Fibroblast of skin of back (primary cell): ENCODE results near the gene EPM2A.

Experiments
- DNase-seq: peaks from one replicate; pipeline ENCODE4 v3.0.0-alpha.2; 2013

EPM2A gene

DNA sequence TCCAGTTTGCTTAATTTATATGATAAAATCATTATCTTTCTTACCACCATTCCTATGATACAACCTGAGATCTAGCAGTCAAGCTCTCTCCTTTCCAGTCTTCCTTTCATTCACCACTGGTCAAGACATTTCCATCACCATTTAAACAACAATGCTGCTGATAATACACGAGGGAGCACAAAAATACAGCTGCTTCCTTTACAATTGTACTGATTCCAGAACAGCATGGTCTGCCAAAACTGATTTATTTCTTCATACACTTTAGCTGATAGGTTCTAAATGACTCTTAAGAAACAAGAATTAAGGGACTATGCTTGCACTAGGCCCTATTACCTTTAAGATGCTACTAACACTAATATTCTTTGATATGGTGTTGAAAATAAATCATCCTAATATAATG is 65.0 kb downstream of the EPM2A start:
- DNase-seq, result no peak

DNA sequence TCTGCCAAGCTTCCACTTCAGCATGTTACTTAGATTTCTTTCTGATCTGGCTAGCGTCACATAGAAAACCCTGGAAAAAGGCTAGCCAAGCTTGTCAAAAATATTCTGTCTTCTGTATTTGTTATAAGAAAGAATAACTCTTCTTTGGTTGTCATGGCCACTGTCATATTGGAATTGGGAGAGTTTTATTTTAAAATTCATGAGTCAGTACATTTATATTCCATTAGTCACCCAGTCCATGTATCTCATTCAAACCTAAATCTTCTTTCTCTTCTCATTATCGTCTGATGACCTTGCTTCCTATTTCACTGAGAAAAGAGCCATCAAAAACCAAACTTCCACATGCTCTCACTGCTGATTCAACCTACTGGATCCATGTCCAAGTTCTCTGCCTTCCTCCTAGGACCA is 65.7 kb downstream of the EPM2A start:
- peak; percentile 89 for DNase-seq

DNA sequence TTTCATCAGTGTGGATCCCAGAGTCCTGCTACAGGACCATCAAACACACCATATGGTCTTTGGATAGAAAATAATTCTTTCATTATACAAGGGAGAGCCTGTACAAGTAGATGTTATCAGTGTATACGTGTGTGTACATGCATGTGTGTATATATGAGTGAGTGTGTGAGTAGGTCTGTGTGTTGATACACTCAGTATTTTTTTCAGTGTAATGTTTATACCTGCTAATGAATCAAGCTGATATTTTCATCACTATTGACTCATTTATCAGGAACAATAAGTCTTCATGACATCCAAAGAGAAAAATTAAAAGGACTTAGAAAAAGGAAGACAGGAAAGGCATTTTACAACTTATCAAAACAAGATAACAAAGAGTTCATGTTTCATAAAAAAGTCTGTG is 66.5 kb downstream of the EPM2A start:
- DNase-seq, result no peak

DNA sequence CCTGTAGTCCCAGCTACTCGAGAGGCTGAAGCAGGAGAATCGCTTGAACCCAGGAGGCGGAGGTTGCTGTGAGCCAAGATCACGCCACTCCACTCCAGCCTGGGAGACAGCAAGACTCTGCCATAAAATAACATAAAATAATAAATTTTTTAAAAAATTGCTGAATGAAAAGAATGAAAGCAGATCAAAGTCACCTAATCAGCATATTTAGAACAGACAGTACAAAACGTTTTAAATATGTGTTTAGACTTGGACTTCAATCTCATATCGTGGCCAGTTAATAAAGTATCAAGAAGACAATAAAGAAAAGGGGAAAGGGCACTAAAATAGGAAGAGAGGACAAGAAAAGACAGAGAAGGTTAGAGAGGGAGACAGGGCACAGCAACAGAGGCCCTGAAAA is 74.6 kb downstream of the EPM2A start:
- DNase-seq, result no peak

DNA sequence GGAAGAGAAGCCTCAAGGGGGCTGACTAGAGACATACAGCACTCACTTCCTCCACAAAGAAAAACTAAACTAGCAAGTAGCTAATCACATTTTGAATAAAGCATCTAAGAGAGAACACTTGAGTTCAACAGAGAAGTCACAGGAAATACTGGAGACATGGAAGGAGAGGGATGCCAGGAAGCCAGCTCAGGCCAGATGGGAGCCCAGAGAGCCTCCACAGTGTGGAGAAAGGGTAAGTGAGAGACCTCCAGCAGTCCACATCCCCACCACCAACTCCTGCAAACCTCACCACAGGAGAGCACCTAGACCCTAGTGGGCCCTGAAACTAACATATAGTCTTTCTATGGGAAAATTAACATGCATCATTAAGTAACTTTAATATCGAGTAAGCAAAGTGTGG is 79.2 kb downstream of the EPM2A start:
- DNase-seq, result no peak

DNA sequence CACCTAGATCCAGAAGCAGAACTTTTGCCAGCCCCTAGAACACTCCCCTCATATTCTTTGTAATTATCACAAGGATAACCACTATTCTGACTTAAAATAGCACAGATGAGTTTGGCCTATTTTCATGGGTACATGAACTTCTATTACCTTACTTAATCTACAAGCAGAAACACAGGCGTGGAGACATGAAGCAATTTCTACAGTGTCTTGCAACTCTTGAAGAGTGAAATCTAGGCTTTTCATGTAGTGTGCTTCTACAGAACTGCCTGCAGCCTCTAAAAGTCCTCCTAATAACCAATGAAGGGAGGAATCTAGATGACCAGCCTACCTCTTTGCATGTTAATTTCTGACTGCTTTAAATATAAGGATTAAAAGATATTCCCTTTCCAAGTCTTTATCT is 82.7 kb downstream of the EPM2A start:
- DNase-seq, result no peak

DNA sequence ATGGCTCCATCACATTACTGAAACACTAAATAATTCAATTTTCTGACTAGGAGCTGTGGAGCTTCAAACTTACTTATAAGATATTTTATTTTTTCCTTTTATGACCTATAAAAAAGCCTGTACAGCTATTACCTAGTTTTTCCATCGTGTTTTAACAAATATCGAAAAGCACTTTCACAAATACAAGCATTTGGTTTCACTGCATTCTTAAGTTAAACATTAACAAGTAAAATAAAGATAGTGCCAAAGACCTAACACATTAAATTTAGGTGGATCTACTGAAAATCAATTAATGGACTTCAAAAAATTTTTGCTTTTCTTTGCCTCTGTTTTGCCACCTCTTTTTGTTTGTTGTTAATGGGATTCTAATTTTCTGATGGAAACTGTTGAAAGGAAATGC is 83.3 kb downstream of the EPM2A start:
- DNase-seq, result no peak

DNA sequence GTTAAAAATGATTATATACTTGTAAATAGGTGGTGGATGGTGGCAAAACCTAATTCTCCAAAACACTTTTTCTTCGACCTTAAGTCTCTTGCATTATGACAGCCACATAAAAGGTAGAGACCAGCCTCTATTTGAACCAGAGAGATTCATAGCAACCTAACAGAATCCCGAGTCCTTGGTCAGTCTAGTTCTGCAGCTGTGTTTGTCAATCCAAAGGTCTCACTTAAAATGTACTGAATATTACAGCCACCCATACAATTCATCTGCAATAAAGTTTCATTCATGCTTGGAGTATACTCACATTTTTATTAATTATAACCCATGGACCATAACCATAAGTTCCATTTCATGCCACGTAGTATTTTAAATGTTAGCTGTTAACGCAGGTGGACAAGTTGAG is 87.2 kb downstream of the EPM2A start:
- no peak for DNase-seq

DNA sequence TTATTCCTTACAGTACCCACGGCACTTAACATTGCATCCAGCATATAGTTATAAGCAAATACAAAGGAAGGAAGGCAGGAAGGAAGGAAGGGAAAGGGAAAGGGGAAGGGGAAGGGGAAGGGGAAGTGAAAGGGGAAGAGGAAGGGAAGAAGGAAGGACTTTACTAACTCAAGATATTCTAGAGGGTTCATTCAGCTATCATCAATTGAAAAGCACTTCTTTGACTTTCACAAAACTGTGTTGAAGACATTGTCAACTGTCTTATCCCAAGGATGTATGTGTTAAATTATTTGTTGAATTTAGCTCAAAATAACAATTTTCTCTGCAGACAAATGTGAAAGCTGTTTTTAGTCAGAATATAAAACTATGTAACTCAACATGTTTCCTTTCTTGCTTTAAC is 87.7 kb downstream of the EPM2A start:
- DNase-seq, result no peak

DNA sequence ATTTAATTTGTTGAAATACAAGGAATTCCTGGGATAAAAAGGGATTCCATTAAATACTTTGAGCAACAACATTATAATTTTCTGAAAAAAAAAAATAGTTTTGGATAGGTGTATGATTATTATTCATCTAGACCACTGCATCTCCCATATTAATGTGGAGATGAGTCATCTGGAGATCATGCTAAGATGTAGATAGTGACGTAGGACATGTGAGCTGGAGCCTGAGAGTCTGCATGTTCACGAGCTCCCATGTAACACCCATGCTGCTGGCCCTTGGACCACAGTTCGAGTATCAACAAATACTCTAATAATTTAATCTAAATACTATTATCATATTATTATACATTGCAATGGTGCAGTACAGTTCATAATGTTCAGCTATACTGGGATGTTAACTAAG is 91.6 kb downstream of the EPM2A start:
- DNase-seq, result peak; percentile 31

DNA sequence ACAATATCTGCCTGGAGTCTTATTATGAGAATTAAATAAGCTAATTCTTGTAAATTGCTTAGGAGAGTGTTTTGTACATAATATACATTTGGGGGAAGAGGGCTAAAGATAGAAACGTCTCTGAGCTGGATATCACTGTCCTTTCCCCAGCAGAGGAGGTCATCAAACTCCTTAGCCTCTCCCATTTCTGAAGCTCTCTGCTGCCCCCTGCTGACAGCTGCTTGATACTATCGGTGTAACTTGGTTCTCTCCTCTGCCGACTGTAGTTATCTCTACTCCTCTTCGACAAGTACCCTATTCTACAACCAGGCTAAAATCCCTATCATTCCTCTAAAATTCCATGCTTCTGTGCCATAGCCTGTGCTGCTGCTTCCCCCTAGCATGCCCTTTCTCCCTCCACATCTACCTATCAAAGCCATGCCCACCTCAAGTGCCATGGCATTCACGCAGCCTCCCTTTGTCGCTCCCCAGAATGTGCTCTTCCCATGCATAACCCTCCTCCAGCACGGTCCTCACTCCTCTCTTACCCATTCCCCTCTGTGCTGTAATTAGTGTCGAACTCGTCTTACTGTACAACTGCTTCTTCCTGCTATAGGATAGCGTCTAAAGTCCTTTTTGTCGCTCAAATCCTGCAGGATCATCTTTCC is 101.2 kb downstream of the EPM2A start:
- DNase-seq, result peak; percentile 74

DNA sequence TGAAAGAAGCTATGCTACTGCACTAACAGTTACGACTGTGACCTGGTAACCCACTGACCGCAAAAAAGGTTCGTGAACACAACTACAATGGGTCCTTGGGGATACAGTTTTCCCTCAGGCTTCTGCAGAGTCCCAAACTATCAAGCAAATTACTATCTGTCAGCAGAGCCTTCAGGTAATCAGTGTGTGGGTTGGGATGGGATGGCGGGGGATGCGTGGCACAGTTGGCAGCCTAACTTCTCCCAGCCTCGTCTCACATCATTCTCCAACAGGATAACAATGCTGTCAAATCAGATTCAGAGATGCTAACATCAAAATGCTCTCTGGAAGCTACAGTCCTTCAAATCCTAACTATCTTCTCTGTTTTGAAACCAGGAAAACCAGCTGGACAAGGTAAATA is 102.3 kb downstream of the EPM2A start:
- no peak for DNase-seq

DNA sequence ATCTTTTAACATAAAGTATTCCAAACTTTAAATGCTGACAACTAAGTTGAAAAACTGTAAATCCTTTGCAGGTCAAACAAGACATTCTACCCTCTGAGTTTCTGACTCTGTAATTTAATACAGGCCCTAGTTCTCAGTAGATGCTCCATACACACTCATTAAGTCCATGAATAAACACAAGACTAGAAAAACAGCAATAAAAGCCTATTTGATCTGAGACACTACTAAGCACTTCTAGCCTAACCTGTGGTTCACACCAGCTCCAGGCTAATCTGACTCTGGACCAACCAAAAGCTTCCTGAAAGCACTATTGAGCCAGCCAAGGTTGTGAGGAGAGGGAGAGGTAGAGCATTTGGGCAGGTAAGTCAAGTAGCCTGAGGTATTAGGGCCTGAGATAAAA is 103.9 kb downstream of the EPM2A start:
- no peak for DNase-seq

DNA sequence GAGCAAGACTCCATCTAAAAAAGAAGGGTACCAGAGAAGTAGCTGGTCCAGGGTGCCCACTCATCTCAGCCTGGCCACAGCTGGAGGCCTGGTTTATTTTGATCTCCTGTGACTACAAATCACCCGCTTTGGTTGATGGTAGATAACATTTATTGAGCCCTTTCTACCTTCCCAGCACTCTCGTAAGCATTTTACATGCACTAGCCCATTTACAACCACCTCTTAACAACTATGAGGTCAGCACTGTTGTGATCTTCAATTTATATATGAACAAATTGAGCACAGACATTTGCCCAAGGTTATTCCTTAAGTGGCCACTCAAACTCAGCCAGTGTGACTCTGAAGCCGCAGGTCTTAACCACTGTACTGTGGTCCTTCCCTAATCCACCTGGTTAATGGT is 104.7 kb downstream of the EPM2A start:
- DNase-seq, result no peak

DNA sequence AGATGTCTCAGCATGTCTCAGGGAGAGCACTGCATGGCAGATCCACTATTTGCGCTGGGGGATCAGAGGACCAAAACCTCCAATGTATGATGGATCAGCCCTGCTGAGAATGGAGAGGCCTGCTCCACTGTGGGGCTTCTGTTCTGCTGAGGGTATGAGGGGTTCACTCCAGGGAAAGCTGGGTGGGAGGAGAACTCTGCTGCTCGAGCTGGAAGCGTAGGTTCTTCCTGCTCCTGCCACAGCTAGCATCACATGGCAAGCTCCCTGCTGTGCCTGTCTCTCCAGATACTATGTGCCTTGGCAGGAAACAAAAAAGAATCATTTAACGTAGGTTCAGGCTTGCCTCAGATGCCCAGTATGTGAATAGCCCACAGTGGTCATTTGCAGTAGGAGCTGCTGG is 105.8 kb downstream of the EPM2A start:
- no peak for DNase-seq

DNA sequence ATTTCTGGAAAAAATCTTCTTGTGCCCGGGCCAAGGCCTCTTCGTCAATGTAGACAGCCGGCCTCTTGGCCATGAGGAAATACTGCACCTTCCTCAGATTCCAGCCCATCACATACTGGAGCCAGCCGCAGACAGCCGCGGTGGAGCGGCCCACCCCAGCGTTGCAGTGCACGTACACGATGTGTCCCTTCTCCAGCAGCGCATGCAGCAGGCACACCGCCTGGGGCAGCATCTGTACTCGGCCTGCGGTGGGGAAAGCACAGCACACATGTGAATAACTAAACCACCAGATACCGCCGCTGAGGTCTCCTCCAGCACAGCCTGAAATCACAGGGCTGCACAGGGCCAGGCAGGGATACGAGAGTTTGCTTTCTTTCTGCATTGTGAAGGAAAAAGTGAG is 107.9 kb downstream of the EPM2A start:
- no peak for DNase-seq

DNA sequence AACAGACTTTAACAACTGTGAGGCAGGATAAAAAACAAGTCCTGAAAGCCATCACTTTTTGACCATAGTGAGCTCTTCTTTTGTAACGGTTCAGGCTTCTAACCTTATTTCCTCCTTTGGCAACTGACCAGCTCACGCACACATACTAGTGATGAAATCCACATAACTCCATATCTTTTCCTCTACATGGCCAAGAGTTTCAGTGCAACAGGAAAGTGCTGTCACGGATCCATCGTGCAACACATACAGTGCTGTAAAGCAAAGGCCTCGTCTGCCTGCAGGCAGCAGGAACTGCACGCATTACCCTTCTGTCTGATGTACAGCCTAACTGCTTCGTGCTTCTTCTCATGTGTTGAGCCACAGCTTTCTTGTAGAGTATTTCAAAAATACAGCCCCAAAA is 108.5 kb downstream of the EPM2A start:
- no peak for DNase-seq

DNA sequence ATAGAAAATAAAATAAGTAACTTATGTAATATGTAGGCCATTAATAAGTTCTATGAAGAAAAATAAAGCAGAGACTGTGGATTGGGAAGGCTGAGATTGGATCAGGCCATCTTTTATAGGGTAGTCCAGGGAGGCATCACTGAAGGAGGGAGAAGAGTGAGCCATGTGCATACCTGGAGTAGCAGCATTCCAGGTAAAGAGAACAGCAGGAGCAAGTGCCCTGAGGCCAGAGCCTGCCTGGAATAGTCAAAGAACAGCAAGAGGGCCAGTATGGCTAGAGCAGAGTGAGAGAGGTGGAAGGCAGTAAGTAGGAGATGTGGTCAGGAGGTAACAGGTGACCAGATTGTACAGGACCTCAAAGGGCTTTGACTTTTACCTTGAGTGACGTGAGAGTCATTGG is 112.1 kb downstream of the EPM2A start:
- DNase-seq, result no peak

DNA sequence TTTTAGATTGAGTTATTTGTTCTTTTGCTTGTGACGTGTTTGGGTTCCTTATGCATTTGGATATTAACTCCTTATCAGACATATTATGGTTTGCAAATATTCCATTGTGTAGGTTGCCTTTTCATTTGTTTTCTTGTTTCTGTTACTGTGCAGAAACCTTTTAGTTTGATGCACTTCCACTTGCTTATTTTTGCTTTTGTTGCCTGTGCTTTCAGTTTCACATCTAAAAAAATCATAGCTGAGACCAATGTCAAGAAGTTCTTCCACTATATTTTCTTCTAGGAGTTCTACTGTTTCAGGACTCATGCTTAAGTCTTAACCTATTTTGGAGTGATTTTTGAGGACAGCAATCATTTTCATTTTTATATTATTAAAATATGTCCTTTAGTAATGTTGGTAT is 113.5 kb downstream of the EPM2A start:
- DNase-seq, result no peak

DNA sequence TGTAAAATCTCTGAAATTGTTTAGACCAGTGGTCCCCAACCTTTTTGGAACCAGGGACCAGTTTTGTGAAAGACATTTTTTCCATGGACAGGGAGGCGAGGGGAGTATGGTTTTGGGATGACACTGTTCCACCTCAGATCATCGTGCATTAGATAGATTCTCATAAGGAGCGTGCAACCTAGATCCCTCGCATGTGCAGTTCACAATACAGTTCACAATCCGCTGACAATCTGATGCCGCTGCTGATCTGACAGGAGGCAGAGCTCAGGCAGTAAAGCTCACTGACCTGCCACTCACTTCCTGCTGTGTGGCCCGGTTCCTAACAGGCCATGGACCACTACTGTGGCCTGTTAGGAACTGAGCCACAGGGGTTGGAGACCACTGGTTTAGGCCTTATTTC is 115.2 kb downstream of the EPM2A start:
- no peak for DNase-seq

DNA sequence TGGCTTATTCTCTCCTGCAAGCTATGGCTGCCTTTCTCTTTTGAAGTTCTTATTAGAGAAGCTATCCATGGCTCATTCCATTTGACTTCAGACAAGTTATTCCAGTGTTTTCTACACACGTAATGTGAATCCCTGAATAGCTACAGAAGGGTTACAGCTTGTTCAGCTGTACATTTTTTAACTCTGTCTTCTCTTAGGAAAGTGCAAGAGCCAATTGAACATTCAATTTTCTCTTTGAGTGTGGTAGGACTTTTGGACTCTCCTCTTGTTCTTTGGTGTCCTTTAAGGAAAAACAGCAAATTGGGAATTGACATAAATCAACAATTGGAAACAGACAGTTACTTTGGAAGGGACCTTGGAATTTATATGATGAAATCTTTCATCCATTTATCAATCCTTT is 125.8 kb downstream of the EPM2A start:
- DNase-seq, result no peak

DNA sequence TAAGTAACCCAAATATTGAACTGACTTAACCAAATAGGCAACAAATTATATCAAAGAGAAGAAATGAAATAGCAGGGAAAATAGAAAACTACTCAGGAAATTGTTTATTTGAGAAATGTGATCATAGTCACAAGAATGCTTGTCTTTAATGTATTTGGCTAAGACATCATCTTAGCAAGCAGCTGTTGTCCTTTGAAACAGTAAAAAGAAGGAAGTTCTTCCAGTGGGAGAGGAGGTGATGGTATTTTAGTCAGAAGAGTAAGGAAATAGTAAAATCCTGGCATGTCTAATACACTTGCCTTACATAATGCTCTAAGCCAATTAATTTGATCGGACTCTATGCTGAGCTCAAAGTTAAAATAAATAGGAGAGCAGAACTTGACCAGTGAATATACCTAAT is 126.5 kb downstream of the EPM2A start:
- DNase-seq, result no peak

DNA sequence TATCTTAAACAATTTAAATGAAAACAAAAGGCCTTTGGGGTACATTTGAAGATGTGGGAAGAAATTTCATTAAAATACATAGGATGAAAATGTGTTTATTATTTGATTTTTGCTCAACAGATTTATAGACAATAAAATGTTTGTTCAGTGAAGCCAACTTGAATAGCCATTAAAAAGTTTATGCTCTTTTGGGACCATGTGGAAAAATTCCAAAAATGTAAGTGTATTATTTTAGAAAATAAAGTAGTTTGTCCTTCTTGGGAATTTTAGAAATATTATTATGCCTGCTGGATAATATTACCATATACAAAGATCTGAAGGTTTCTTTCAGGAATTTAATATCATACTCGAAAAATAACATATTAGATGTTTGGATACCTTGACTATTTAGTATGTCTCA is 131.3 kb downstream of the EPM2A start:
- DNase-seq, result no peak

DNA sequence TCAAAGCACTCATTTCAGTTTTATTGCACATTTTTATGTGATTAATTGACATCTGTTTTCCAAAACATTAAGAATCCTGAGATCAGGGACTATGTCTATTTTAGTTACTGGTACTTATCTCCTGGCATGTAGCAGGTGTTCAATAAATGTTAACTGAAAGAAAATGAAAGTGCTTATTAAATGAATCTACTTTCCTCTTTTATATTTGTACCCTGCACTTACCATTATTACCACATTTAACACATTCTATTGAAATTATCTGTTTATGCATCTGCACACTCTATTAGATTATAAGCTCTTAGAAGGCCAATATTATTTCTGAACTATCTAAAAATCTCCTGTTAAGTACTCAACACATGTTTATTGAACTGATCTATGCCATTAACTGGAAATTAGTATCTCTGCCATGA is 131.9 kb downstream of the EPM2A start:
- DNase-seq, result no peak

DNA sequence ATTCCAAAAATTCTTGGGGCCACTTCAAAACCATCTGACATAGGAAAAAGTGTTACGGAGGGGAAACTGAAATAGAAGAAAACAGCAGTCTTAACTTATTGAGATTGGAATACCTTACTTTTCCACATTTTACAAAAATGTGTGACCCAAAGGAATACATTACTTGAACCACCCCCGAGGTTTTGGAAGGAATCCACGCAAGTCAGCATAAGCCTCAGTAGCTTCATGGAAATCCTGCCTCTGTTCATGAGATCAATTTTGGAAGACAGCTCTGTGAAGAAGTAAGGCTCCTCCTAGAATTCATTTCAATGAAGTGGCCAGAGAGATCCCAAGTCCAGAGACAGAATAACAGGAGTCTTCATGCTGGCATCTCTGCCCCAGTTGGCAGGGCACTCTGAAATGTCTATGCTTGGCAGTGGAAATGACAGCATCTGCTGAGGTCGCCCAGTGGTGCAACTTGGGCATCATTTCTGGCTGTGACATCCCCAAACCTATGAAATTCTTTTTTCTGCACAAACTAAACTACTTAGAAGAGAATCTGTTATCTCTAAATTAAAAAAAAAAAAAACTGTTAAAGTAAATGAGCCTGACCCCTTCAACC is 132.5 kb downstream of the EPM2A start:
- DNase-seq, result no peak
